BE2C (cell line): ENCODE results near the gene CISD3.

Experiments
- DNase-seq: peaks from one replicate; pipeline ENCODE4 v3.0.0-alpha.2; 2020
- H3K27me3 ChIP-seq: fragments of 250-450 bp; sonication (Bioruptor Pico); 2 replicates; pipeline ENCODE4 v1.5.1; 2020; ENCODE audit warnings: mild to moderate bottlenecking
- H3K36me3 ChIP-seq: fragments of 250-450 bp; sonication (Bioruptor Pico); 2 replicates; pipeline ENCODE4 v1.5.1; 2020; ENCODE audit warnings: mild to moderate bottlenecking
- H3K4me1 ChIP-seq: fragments of 250-450 bp; sonication (Bioruptor Pico); 2 replicates; pipeline ENCODE4 v1.5.1; 2020
- H3K4me3 ChIP-seq: 2 replicates; pipeline ENCODE4 v1.5.1; 2011; ENCODE audit warnings: low read depth, low read length
- H3K9me3 ChIP-seq: fragments of 250-450 bp; sonication (Bioruptor Pico); 2 replicates; pipeline ENCODE4 v1.5.1; 2020
- CTCF ChIP-seq: IDR thresholded peaks from 2 replicates; pipeline ENCODE4 v1.5.1; 2012; ENCODE audit warnings: mild to moderate bottlenecking, low read depth, low read length

CISD3 gene

GRCh38 chr17:38693700-38694329, 36.3 kb upstream of the CISD3 start:
- TF ChIP-seq CTCF, result peak; percentile 11; the same call in 1 of the 2 replicates
- Histone ChIP-seq H3K36me3 (no peaks in the 10 kb centered on the region), H3K4me1 (peaks cover 17% of the 10 kb centered on the region), H3K27me3 (no peaks in the 10 kb centered on the region), H3K4me3 (no peak overlapping the region), H3K9me3 (no peaks in the 10 kb centered on the region)
- DNase-seq, result peak; percentile 91

- H3K36me3 ChIP-seq, result no peaks in the 10 kb centered on the region
- H3K9me3 ChIP-seq, result no peaks in the 10 kb centered on the region
- H3K4me1 ChIP-seq, result peaks cover 16% of the 10 kb centered on the region
- no peaks in the 10 kb centered on the region for H3K27me3 ChIP-seq
- H3K4me3 ChIP-seq, result no peak overlapping the region
- no peak for DNase-seq
- TF ChIP-seq CTCF, result no peak
These were observed 32.9 kb upstream of the CISD3 start for GRCh38 chr17:38697061-38697820.

GRCh38 chr17:38698760-38699159, 31.4 kb upstream of the CISD3 start:
- Histone ChIP-seq H3K36me3 (no peaks in the 10 kb centered on the region), H3K4me3 (no peak overlapping the region), H3K9me3 (no peaks in the 10 kb centered on the region), H3K4me1 (peaks cover 12% of the 10 kb centered on the region), H3K27me3 (no peaks in the 10 kb centered on the region)
- no peak for DNase-seq
- TF ChIP-seq CTCF, result no peak

GRCh38 chr17:38701504-38702165, 28.5 kb upstream of the CISD3 start:
- TF ChIP-seq CTCF, result no peak
- Histone ChIP-seq H3K36me3 (no peaks in the 10 kb centered on the region), H3K27me3 (no peaks in the 10 kb centered on the region), H3K4me1 (peaks cover 12% of the 10 kb centered on the region), H3K4me3 (peak overlapping the region; percentile 73), H3K9me3 (no peaks in the 10 kb centered on the region; the same call in 1 of the 2 replicates)
- no peak for DNase-seq

- DNase-seq, result peak; percentile 91
- no peaks in the 10 kb centered on the region for H3K27me3 ChIP-seq
- no peaks in the 10 kb centered on the region; the same call in 1 of the 2 replicates for H3K9me3 ChIP-seq
- H3K4me1 ChIP-seq, result peaks cover 12% of the 10 kb centered on the region
- no peaks in the 10 kb centered on the region; the same call in 1 of the 2 replicates for H3K36me3 ChIP-seq
- peak overlapping the region; percentile 73 for H3K4me3 ChIP-seq
- TF ChIP-seq CTCF, result no peak
These were observed 27.8 kb upstream of the CISD3 start for GRCh38 chr17:38702166-38702915.
